Effector memory CD4-positive, alpha-beta T cell (primary cell): ENCODE results near the gene CCNY.
"Not testable (repeated sequence)": the region's sequence is repeated elsewhere in the genome, so short reads cannot be mapped to it uniquely, and the experiment has no call there.

ENCODE experiments used
- DNase-seq, 3 donors: peaks; one replicate each; pipeline ENCODE4 v3.0.0-alpha.2; 2020
- H3K27ac ChIP-seq: 2 replicates; pipeline ENCODE4 v1.7.0; 2013; ENCODE audit warnings: mild to moderate bottlenecking, low read length, moderate library complexity; ENCODE audit not compliant: insufficient read depth, poor library complexity, severe bottlenecking
- H3K27me3 ChIP-seq: replicated peaks from 2 replicates; pipeline ENCODE4 v1.7.0; 2013; ENCODE audit warnings: mild to moderate bottlenecking, low read length; ENCODE audit not compliant: insufficient read depth, control insufficient read depth, poor library complexity, severe bottlenecking
- H3K36me3 ChIP-seq: 2 replicates; pipeline ENCODE4 v1.7.0; 2013; ENCODE audit warnings: mild to moderate bottlenecking, low read length, moderate library complexity; ENCODE audit not compliant: control insufficient read depth, insufficient read depth
- H3K4me1 ChIP-seq: 2 replicates; pipeline ENCODE4 v1.7.0; 2013; ENCODE audit warnings: low read length, mild to moderate bottlenecking; ENCODE audit not compliant: control insufficient read depth, insufficient read depth, poor library complexity, severe bottlenecking
- H3K4me3 ChIP-seq: 2 replicates; pipeline ENCODE4 v1.7.0; 2013; ENCODE audit warnings: low read length, low read depth, mild to moderate bottlenecking; ENCODE audit not compliant: insufficient read depth, poor library complexity, severe bottlenecking
- H3K9me3 ChIP-seq: 2 replicates; pipeline ENCODE4 v1.7.0; 2013; ENCODE audit warnings: mild to moderate bottlenecking, low read length, moderate library complexity; ENCODE audit not compliant: control insufficient read depth

Gene CCNY

GRCh38 chr10:35353805-35354204, 17.5 kb downstream of the CCNY start:
- Histone ChIP-seq H3K4me1 (peaks cover 5% of the 10 kb centered on the region), H3K27ac (no peak overlapping the region)

GRCh38 chr10:35354257-35354656, 17.9 kb downstream of the CCNY start:
- not testable (repeated sequence) for H3K4me3 ChIP-seq, H3K4me1 ChIP-seq, H3K27ac ChIP-seq, H3K9me3 ChIP-seq, H3K36me3 ChIP-seq, H3K27me3 ChIP-seq, DNase-seq

More at GRCh38 chr10:35353805-35354204, 17.5 kb downstream of the CCNY start:
- Histone ChIP-seq H3K4me3 (no peak overlapping the region), H3K9me3 (no peaks in the 10 kb centered on the region), H3K27me3 (no peaks in the 10 kb centered on the region), H3K36me3 (peaks cover 2% of the 10 kb centered on the region)
- no peak for DNase-seq

- Histone ChIP-seq H3K36me3 (no peaks in the 10 kb centered on the region), H3K4me1 (peaks cover 5% of the 10 kb centered on the region), H3K27ac (no peak overlapping the region), H3K4me3 (no peak overlapping the region), H3K9me3 (no peaks in the 10 kb centered on the region), H3K27me3 (no peaks in the 10 kb centered on the region)
- DNase-seq = no peak
These were observed 19.8 kb downstream of the CCNY start for GRCh38 chr10:35355971-35356724.

GRCh38 chr10:35356725-35357092, 20.4 kb downstream of the CCNY start:
- DNase-seq = no peak
- Histone ChIP-seq H3K4me1 (peaks cover 5% of the 10 kb centered on the region), H3K36me3 (no peaks in the 10 kb centered on the region), H3K4me3 (no peak overlapping the region), H3K27ac (no peak overlapping the region), H3K9me3 (no peaks in the 10 kb centered on the region), H3K27me3 (no peaks in the 10 kb centered on the region)

- no peaks in the 10 kb centered on the region for H3K36me3 ChIP-seq
- H3K27me3 ChIP-seq = no peaks in the 10 kb centered on the region
- no peaks in the 10 kb centered on the region for H3K9me3 ChIP-seq
- no peak overlapping the region for H3K27ac ChIP-seq
- H3K4me1 ChIP-seq = no peaks in the 10 kb centered on the region
- no peak overlapping the region for H3K4me3 ChIP-seq
- DNase-seq = no peak
These were observed 22.7 kb downstream of the CCNY start for GRCh38 chr10:35359056-35359455.

- no peak overlapping the region for H3K27ac ChIP-seq
- DNase-seq = no peak
- no peaks in the 10 kb centered on the region for H3K36me3 ChIP-seq
- H3K27me3 ChIP-seq = no peaks in the 10 kb centered on the region
- no peaks in the 10 kb centered on the region for H3K4me1 ChIP-seq
- no peaks in the 10 kb centered on the region for H3K9me3 ChIP-seq
- no peak overlapping the region for H3K4me3 ChIP-seq
These were observed 23.6 kb downstream of the CCNY start for GRCh38 chr10:35359873-35360272.

GRCh38 chr10:35362701-35363350, 26.5 kb downstream of the CCNY start:
- no peaks in the 10 kb centered on the region for H3K36me3 ChIP-seq
- H3K4me1 ChIP-seq = peaks cover 5% of the 10 kb centered on the region
- H3K9me3 ChIP-seq = no peaks in the 10 kb centered on the region
- DNase-seq = no peak
- no peak overlapping the region for H3K4me3 ChIP-seq
- no peak overlapping the region for H3K27ac ChIP-seq
- H3K27me3 ChIP-seq = no peaks in the 10 kb centered on the region

GRCh38 chr10:35363587-35363986, 27.3 kb downstream of the CCNY start:
- Histone ChIP-seq H3K27ac (no peak overlapping the region), H3K27me3 (no peaks in the 10 kb centered on the region), H3K36me3 (no peaks in the 10 kb centered on the region), H3K9me3 (no peaks in the 10 kb centered on the region), H3K4me3 (no peak overlapping the region), H3K4me1 (peaks cover 8% of the 10 kb centered on the region)
- DNase-seq = no peak

GRCh38 chr10:35364808-35365207, 28.5 kb downstream of the CCNY start:
- no peaks in the 10 kb centered on the region for H3K27me3 ChIP-seq
- no peak overlapping the region for H3K4me3 ChIP-seq
- H3K36me3 ChIP-seq = no peaks in the 10 kb centered on the region
- H3K27ac ChIP-seq = no peak overlapping the region
- DNase-seq = no peak
- H3K9me3 ChIP-seq = no peaks in the 10 kb centered on the region
- H3K4me1 ChIP-seq = peaks cover 14% of the 10 kb centered on the region

- no peak for DNase-seq
- H3K4me1 ChIP-seq = peaks cover 14% of the 10 kb centered on the region
- H3K27ac ChIP-seq = no peak overlapping the region
- H3K36me3 ChIP-seq = no peaks in the 10 kb centered on the region
- no peak overlapping the region for H3K4me3 ChIP-seq
- H3K9me3 ChIP-seq = no peaks in the 10 kb centered on the region
- H3K27me3 ChIP-seq = no peaks in the 10 kb centered on the region
These were observed 29.7 kb downstream of the CCNY start for GRCh38 chr10:35365994-35366393.
